Measurements from ENCODE around the gene SWAP70. TPM values are rescaled to one million over a fixed set of nuclear protein-coding genes. Genes with fewer than 3 reads are reported as not detected.
A peak's percentile ranks its signal among the peaks of the same experiment; 100 is the strongest.

The SWAP70 gene
- total RNA-seq, 2 donors from 2014 or later = 28.8 to 30.7 TPM

GRCh38 chr11:9745411-9746211 lies 81.7 kb downstream of the SWAP70 start:
- H3K27me3 Mint-ChIP-seq (ENCODE audit: insufficient read depth) = no peaks in the 10 kb centered on the region
- TF ChIP-seq, protein P1, sequence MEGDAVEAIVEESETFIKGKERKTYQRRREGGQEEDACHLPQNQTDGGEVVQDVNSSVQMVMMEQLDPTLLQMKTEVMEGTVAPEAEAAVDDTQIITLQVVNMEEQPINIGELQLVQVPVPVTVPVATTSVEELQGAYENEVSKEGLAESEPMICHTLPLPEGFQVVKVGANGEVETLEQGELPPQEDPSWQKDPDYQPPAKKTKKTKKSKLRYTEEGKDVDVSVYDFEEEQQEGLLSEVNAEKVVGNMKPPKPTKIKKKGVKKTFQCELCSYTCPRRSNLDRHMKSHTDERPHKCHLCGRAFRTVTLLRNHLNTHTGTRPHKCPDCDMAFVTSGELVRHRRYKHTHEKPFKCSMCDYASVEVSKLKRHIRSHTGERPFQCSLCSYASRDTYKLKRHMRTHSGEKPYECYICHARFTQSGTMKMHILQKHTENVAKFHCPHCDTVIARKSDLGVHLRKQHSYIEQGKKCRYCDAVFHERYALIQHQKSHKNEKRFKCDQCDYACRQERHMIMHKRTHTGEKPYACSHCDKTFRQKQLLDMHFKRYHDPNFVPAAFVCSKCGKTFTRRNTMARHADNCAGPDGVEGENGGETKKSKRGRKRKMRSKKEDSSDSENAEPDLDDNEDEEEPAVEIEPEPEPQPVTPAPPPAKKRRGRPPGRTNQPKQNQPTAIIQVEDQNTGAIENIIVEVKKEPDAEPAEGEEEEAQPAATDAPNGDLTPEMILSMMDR (conservative IDR thresholded peaks at IDR 0.05) = no peak
- WGBS, 2 experiments (ENCODE audit: insufficient coverage in 1 of 2, insufficient read length in 1 of 2) = 85 to 89% methylated on average over 6 of the region's 7 CpGs
- H3K4me3 Mint-ChIP-seq = no peak overlapping the region
- H3K4me1 ChIP-seq (ENCODE audit: control insufficient read depth, insufficient read depth, low read length) = no peaks in the 10 kb centered on the region
- peaks cover 50% of the 10 kb centered on the region for H3K36me3 Mint-ChIP-seq (ENCODE audit: low read depth)
- peaks cover 6% of the 10 kb centered on the region for H3K4me1 Mint-ChIP-seq
- H3K36me3 ChIP-seq (ENCODE audit: control insufficient read depth, insufficient read depth, low read length) = peaks cover 67% of the 10 kb centered on the region
- peaks cover 14% of the 10 kb centered on the region for H3K9me3 Mint-ChIP-seq
- no peak overlapping the region for H3K9ac ChIP-seq (ENCODE audit: extremely low read depth, low read length, poor library complexity, severe bottlenecking)
- H3K27ac Mint-ChIP-seq = no peak overlapping the region
- no peaks in the 10 kb centered on the region for H3K27me3 ChIP-seq (ENCODE audit: control insufficient read depth, insufficient read depth, low read length, poor library complexity, severe bottlenecking)
- no peak overlapping the region for H3K27ac ChIP-seq (ENCODE audit: low read depth, low read length)
- H3K9me3 ChIP-seq (ENCODE audit: control insufficient read depth, low read length) = peaks cover 17% of the 10 kb centered on the region
- no peak for DNase-seq
- H3K4me3 ChIP-seq (ENCODE audit: low read length) = no peak overlapping the region

DNA sequence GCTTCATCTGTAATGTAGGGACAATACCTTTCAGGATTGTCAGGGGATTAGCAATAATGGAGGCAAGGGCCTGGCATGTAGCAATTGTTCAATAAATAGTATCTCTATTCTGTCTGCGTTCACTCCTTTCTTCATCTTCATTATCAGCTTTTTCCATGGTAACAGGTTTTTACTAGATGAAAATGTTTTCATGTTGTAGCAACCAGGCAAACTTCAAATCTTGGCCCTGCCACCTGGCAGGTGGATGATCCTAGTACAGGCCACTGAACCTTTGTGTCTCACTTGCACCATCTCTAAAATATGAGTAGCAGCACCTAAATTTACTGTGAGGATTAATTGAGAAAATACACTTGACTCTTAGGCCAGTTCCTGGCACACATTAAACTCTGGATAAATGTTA lies 83.4 kb downstream of the SWAP70 start:
- H3K36me3 Mint-ChIP-seq (ENCODE audit: low read depth) = peaks cover 51% of the 10 kb centered on the region
- peaks cover 6% of the 10 kb centered on the region for H3K4me1 Mint-ChIP-seq
- no peak for DNase-seq
- no peak overlapping the region for H3K9ac ChIP-seq (ENCODE audit: extremely low read depth, low read length, poor library complexity, severe bottlenecking)
- H3K4me1 ChIP-seq (ENCODE audit: control insufficient read depth, insufficient read depth, low read length) = no peaks in the 10 kb centered on the region
- no peak overlapping the region for H3K27ac Mint-ChIP-seq
- 89 to 100% methylated on average over 1 of the region's 1 CpG for WGBS, 2 experiments (ENCODE audit: insufficient coverage in 1 of 2, insufficient read length in 1 of 2)
- H3K27me3 ChIP-seq (ENCODE audit: control insufficient read depth, insufficient read depth, low read length, poor library complexity, severe bottlenecking) = no peaks in the 10 kb centered on the region
- no peak overlapping the region for H3K4me3 Mint-ChIP-seq
- peaks cover 66% of the 10 kb centered on the region for H3K36me3 ChIP-seq (ENCODE audit: control insufficient read depth, insufficient read depth, low read length)
- peaks cover 6% of the 10 kb centered on the region for H3K9me3 Mint-ChIP-seq
- H3K27me3 Mint-ChIP-seq (ENCODE audit: insufficient read depth) = no peaks in the 10 kb centered on the region
- H3K9me3 ChIP-seq (ENCODE audit: control insufficient read depth, low read length) = peaks cover 12% of the 10 kb centered on the region
- H3K4me3 ChIP-seq (ENCODE audit: low read length) = no peak overlapping the region
- no peak overlapping the region for H3K27ac ChIP-seq (ENCODE audit: low read depth, low read length)
- TF ChIP-seq, protein P1 (conservative IDR thresholded peaks at IDR 0.05) = no peak

DNA sequence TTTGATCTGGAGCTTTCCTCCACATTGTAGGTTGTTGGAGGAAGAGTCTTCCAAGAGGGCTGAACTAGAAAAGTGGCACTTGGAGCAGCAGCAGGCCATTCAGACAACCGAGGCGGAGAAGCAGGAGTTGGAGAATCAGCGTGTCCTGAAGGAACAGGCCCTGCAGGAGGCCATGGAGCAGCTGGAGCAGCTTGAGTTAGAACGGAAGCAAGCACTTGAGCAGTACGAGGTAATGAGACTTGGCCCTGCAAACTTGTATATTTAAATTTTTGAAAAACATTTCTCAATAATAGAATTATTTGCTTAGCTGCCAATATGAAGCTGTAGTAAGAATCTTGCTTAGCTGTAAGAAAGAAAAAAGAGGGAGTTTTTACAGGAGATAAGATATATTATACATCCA lies 84.0 kb downstream of the SWAP70 start:
- Mint-ChIP-seq H3K9me3 (peaks cover 3% of the 10 kb centered on the region), H3K4me3 (no peak overlapping the region), H3K27me3 (ENCODE audit: insufficient read depth) (no peaks in the 10 kb centered on the region), H3K4me1 (peaks cover 6% of the 10 kb centered on the region), H3K36me3 (ENCODE audit: low read depth) (peaks cover 47% of the 10 kb centered on the region), H3K27ac (peak overlapping the region; percentile 74)
- no peak overlapping the region for H3K9ac ChIP-seq (ENCODE audit: extremely low read depth, low read length, poor library complexity, severe bottlenecking)
- no peaks in the 10 kb centered on the region for H3K27me3 ChIP-seq (ENCODE audit: control insufficient read depth, insufficient read depth, low read length, poor library complexity, severe bottlenecking)
- H3K4me3 ChIP-seq (ENCODE audit: low read length) = no peak overlapping the region
- WGBS, 2 experiments (ENCODE audit: insufficient coverage in 1 of 2, insufficient read length in 1 of 2) = 89 to 97% methylated on average over 3 to 5 of the region's 5 CpGs
- TF ChIP-seq, protein P1 (conservative IDR thresholded peaks at IDR 0.05) = no peak
- no peak overlapping the region for H3K27ac ChIP-seq (ENCODE audit: low read depth, low read length)
- no peaks in the 10 kb centered on the region for H3K4me1 ChIP-seq (ENCODE audit: control insufficient read depth, insufficient read depth, low read length)
- peaks cover 63% of the 10 kb centered on the region for H3K36me3 ChIP-seq (ENCODE audit: control insufficient read depth, insufficient read depth, low read length)
- peaks cover 8% of the 10 kb centered on the region for H3K9me3 ChIP-seq (ENCODE audit: control insufficient read depth, low read length)
- DNase-seq = no peak
